Fibroblast of lung (primary cell): Measurements from ENCODE around the gene TMCC1. TPM values are rescaled to one million over a fixed set of nuclear protein-coding genes. Genes with fewer than 3 reads are reported as not detected.
A peak's percentile ranks its signal among the peaks of the same experiment; 100 is the strongest.

ENCODE experiments used
- DNase-seq, 2 donors: peaks; one replicate each; pipeline versions ENCODE4 v3.0.0 to v3.0.0-alpha.2; 2010; ENCODE audit warnings: low read depth in 2 of 2
- H2AFZ ChIP-seq: 2 replicates; pipeline ENCODE4 v1.5.1; 2012; ENCODE audit warnings: low read length, control low read depth, inconsistent platforms
- H3K27ac ChIP-seq: 2 replicates; pipeline ENCODE4 v1.5.1; 2011; ENCODE audit warnings: low read length, control low read depth; ENCODE audit not compliant: insufficient read depth
- H3K27me3 ChIP-seq: 2 replicates; pipeline ENCODE4 v1.5.1; 2011; ENCODE audit warnings: mild to moderate bottlenecking, low read length; ENCODE audit not compliant: control insufficient read depth, insufficient read depth
- H3K36me3 ChIP-seq: 2 replicates; pipeline ENCODE4 v1.5.1; 2011; ENCODE audit warnings: low read length; ENCODE audit not compliant: control insufficient read depth, insufficient read depth
- H3K4me1 ChIP-seq: 2 replicates; pipeline ENCODE4 v1.5.1; 2011; ENCODE audit warnings: low read length; ENCODE audit not compliant: control insufficient read depth, insufficient read depth; ENCODE audit errors: extremely low read depth
- H3K4me2 ChIP-seq: 2 replicates; pipeline ENCODE4 v1.5.1; 2011; ENCODE audit warnings: low read length, control low read depth; ENCODE audit not compliant: insufficient read depth; ENCODE audit errors: extremely low read depth
- H3K4me3 ChIP-seq, 4 experiments: fragments of 200-600 bp in 1 of 4; sonication (generic) in 1 of 4; replicated peaks in 1 of 4; 2 replicates each; pipeline ENCODE4 v1.5.1; 2011 to 2016; ENCODE audit warnings: low read length in 4 of 4, low read depth in 3 of 4, mild to moderate bottlenecking in 3 of 4, control low read depth in 2 of 4, inconsistent platforms in 1 of 4, mixed read lengths in 1 of 4; ENCODE audit not compliant: insufficient read depth in 1 of 4; ENCODE audit errors: control extremely low read depth in 1 of 4
- H3K79me2 ChIP-seq: 2 replicates; pipeline ENCODE4 v1.5.1; 2012; ENCODE audit warnings: mild to moderate bottlenecking, low read length, inconsistent platforms; ENCODE audit not compliant: control insufficient read depth, insufficient read depth
- H3K9ac ChIP-seq: 2 replicates; pipeline ENCODE4 v1.5.1; 2011; ENCODE audit warnings: mild to moderate bottlenecking, low read length, control low read depth; ENCODE audit not compliant: insufficient read depth
- H3K9me3 ChIP-seq: 2 replicates; pipeline ENCODE4 v1.5.1; 2012; ENCODE audit warnings: low read depth, low read length; ENCODE audit not compliant: control insufficient read depth, insufficient read depth
- H4K20me1 ChIP-seq: 2 replicates; pipeline ENCODE4 v1.5.1; 2011; ENCODE audit warnings: low read length; ENCODE audit not compliant: control insufficient read depth, insufficient read depth; ENCODE audit errors: extremely low read depth
- CTCF ChIP-seq, 2 donors: IDR thresholded peaks in 1 of 2; conservative IDR thresholded peaks in 1 of 2; 1 replicate in 1 of 2; 2 replicates in 1 of 2; pipeline ENCODE4 v1.5.1; 2011 to 2012; ENCODE audit warnings: low read length in 2 of 2, control low read depth in 1 of 2, inconsistent platforms in 1 of 2, low read depth in 1 of 2, mild to moderate bottlenecking in 1 of 2
- EZH2 ChIP-seq: IDR thresholded peaks from 2 replicates; pipeline ENCODE4 v1.5.1; 2012; ENCODE audit warnings: low read length, control low read depth, mild to moderate bottlenecking; ENCODE audit errors: missing control alignments
- polyA plus RNA-seq, 2 donors: library from polyadenylated mRNA; depleted of rRNA in 1 of 2; stranded (reverse) in 1 of 2; unstranded in 1 of 2; fragments of >200 nt; gene quantifications; 2 replicates each; pipeline ENCODE4 v1.2.1, GENCODE V29; 2011 to 2012; ENCODE audit warnings: missing spikeins in 1 of 2
- total RNA-seq: library from RNA; depleted of rRNA; stranded (reverse); fragments of >200 nt; gene quantifications from 2 replicates; pipeline ENCODE4 v1.2.1, GENCODE V29; 2014

Gene TMCC1
- total and polyA plus RNA-seq, 2 donors (not counting 1 experiment from before 2014, with no cell fraction given) = 16.2 to 16.8 TPM

DNA sequence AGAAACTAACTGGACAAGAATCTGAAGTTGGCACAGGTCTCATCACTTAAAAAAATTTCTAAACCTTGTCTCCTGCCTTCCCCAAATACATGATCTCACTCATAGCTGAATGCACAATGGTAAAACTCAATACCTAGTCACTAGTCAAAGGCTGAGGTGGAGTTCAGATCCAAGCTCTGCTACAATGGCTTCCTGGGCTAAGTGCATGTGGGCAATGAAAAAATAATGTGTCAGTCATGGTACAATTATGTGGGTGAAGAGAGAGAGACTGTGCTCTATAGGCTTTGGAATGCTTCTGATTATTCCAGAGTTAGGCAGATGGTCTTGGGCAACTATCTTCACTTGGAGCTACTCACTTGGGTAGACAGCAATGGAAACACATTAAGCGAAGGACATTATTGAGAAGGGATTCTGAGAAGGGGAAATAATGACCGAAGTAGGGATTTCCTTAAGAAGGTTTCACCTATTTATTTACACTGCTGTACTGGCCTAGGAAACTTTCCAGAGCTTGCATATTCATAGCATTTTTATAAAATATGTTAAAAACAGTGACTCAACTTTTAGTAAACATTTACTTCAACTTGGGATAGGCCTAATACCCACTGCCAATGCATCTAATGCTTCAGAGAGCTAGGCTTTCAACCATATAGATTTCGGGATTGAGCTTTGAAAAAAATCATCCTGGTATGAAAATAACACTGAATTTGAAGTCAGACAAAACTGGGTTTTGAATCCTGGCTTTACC lies 228.3 kb downstream of the TMCC1 start:
- no peak overlapping the region for H3K4me3 ChIP-seq
- H3K9me3 ChIP-seq = no peaks in the 10 kb centered on the region
- H3K27me3 ChIP-seq = no peaks in the 10 kb centered on the region
- H3K4me1 ChIP-seq = peaks cover 13% of the 10 kb centered on the region
- no peaks in the 10 kb centered on the region for H4K20me1 ChIP-seq
- H3K27ac ChIP-seq = peak overlapping the region; percentile 23
- H3K4me2 ChIP-seq = peak overlapping the region; percentile 37
- no peaks in the 10 kb centered on the region for H3K36me3 ChIP-seq
- peak; percentile 53 to 81 for DNase-seq
- H3K9ac ChIP-seq = no peak overlapping the region
- no peak for TF ChIP-seq CTCF (conservative IDR thresholded peaks at IDR 0.05 in 1 of 2, IDR thresholded peaks at IDR 0.05 in 1 of 2; ENCODE audit: low read depth in 1 of 2, low read length in 2 of 2)
- no peak for TF ChIP-seq EZH2
- no peak overlapping the region for H2AFZ ChIP-seq
- H3K79me2 ChIP-seq = no peaks in the 10 kb centered on the region

- H3K36me3 ChIP-seq = no peaks in the 10 kb centered on the region
- H3K9me3 ChIP-seq = no peaks in the 10 kb centered on the region
- no peaks in the 10 kb centered on the region for H3K79me2 ChIP-seq
- TF ChIP-seq CTCF (conservative IDR thresholded peaks at IDR 0.05 in 1 of 2, IDR thresholded peaks at IDR 0.05 in 1 of 2; ENCODE audit: low read depth in 1 of 2, low read length in 2 of 2) = no peak
- TF ChIP-seq EZH2 = no peak
- H3K4me1 ChIP-seq = peaks cover 13% of the 10 kb centered on the region
- no peak overlapping the region for H3K4me3 ChIP-seq
- no peaks in the 10 kb centered on the region for H3K27me3 ChIP-seq
- no peak overlapping the region for H2AFZ ChIP-seq
- H4K20me1 ChIP-seq = no peaks in the 10 kb centered on the region
- H3K9ac ChIP-seq = no peak overlapping the region
- no peak for DNase-seq
- H3K4me2 ChIP-seq = no peak overlapping the region
- no peak overlapping the region for H3K27ac ChIP-seq
These were observed 229.4 kb downstream of the TMCC1 start for GRCh38 chr3:129663930-129664646.

DNA sequence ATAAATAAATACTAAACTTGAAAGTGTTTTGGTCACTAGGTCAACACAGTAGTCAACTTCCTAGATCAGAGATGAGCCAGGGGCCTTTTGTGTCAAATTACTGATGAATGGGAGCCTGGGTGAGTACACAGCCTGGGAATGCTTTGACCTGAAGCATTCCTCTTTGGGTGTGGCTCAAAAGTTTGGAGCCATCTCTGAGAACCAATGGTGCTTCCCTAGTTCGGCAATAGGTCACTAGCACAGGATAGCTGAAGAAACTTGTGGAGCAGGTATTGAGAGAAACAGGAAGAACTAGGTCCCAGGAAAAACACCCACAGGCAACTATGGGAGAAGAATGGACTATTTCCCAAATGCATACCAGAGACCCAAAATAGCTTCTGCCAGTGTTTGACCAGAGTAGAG lies 230.5 kb downstream of the TMCC1 start:
- Histone ChIP-seq H3K79me2 (no peaks in the 10 kb centered on the region), H3K4me1 (peaks cover 14% of the 10 kb centered on the region), H3K36me3 (no peaks in the 10 kb centered on the region), H4K20me1 (no peaks in the 10 kb centered on the region), H3K27me3 (no peaks in the 10 kb centered on the region), H3K27ac (no peak overlapping the region), H3K4me2 (no peak overlapping the region), H3K9me3 (no peaks in the 10 kb centered on the region), H2AFZ (no peak overlapping the region), H3K4me3 (no peak overlapping the region), H3K9ac (no peak overlapping the region)
- DNase-seq = peak in 1 of 2 donors; percentile 52
- TF ChIP-seq CTCF (conservative IDR thresholded peaks at IDR 0.05 in 1 of 2, IDR thresholded peaks at IDR 0.05 in 1 of 2; ENCODE audit: low read depth in 1 of 2, low read length in 2 of 2) = no peak
- TF ChIP-seq EZH2 = no peak
